Activated CD8-positive, alpha-beta memory T cell treated with anti-CD3 and anti-CD28 coated beads, Interleukin-2, amount 50 U/mL, for 24 hours (primary cell): ENCODE data around the gene F2RL3.
"Not testable (repeated sequence)": the region's sequence is repeated elsewhere in the genome, so short reads cannot be mapped to it uniquely, and the experiment has no call there.

ENCODE experiments used
- DNase-seq: peaks from one replicate; pipeline ENCODE4 v3.0.0-alpha.2; 2020; ENCODE audit errors: extremely low read depth

The F2RL3 gene

DNA sequence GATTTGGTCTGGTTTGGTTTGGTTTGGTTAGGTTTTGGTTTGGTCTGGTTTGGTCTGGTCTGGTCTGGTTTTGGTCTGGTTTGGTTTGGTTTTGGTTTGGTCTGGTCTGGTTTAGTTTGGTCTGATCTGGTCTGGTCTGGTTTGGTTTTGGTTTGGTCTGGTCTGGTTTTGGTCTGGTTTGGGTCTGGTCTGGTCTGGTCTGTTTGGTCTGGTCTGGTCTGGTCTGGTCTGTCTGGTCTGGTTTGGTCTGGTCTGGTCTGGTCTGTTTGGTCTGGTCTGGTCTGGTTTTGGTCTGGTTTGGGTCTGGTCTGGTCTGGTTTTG is 13.9 kb upstream of the F2RL3 start:
- not testable (repeated sequence) for DNase-seq

DNA sequence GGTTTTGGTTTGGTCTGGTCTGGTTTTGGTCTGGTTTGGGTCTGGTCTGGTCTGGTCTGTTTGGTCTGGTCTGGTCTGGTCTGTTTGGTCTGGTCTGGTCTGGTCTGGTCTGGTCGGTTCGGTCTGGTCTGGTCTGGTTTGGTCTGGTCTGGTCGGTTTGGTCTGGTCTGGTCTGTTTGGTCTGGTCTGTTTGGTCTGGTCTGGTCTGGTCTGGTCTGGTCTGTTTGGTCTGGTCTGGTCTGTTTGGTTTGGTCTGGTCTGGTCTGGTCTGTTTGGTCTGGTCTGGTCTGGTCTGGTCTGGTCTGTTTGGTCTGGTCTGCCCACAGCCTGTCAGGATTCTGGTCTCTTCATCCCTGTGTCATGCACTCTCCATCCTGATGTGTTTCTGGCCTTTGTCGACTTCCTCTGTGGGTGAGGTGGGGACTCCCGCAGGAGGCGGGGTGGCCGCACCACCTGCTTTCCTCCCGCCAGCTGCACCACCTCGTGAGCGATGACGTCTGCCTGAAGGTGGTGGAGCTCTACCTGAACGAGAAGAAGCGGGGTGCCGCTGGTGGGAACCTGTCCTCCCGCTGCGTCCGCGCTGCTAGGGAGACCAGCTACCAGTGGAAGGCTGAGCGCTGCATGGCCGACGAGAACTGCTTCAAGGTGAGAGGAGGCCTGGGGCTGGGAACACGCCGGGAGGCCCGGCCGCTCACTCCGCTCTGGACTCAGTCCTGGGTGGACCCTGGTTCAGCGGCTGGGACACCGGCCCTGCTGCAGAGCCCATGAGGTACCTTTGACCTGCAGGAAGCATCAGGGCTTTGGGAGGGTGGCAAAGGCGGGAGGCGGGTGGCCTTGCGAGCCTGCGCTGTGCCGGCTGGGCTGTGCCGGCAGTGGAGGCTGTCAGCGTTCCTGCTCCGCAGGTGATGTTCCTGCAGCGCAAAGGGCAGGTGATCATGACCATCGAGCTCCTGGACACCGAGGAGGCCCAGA is 12.9 kb upstream of the F2RL3 start:
- DNase-seq, result no peak

DNA sequence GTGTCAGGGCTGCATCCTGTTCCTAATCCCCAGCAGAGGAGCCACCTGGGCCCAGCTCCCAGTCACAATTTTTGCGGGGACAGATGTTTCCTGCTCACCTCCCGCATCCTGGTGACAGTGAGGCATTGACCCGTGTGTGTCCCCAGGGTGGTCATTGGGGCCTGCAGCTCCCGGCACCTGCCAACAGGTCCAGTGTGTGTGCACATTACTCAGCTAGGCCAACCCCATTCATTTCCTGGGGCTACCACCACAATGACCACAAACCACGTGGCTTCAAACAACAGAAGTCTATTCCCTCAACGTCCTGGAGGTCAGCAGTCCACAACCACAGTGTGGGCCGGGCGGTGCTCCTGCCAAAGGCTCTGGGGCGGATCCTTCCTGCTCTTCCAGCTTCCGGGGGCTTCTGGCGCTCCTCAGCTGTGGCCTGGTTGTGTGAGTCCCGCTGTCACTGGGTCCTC is 11.9 kb upstream of the F2RL3 start:
- no peak for DNase-seq

DNA sequence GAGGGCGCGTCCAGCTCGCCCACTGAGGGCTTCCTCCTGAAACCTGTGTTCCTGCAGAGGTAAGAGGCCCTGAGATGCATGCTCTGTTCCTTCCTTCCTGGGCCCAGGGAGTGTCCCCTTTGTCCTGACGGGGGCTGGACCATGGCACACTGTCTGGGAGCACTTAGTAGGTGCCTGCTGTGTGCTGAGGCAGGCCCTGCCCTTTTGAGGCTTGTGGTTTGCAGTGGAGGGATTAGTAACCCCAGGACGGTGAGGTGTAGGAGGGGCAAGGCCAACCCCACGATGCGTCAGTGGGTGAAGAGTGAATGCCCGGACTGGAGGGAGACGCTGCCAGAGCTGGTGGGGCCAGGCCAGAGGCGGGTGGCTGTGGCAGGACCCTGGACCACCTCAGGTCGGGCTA is 11.2 kb upstream of the F2RL3 start:
- DNase-seq, result no peak

DNA sequence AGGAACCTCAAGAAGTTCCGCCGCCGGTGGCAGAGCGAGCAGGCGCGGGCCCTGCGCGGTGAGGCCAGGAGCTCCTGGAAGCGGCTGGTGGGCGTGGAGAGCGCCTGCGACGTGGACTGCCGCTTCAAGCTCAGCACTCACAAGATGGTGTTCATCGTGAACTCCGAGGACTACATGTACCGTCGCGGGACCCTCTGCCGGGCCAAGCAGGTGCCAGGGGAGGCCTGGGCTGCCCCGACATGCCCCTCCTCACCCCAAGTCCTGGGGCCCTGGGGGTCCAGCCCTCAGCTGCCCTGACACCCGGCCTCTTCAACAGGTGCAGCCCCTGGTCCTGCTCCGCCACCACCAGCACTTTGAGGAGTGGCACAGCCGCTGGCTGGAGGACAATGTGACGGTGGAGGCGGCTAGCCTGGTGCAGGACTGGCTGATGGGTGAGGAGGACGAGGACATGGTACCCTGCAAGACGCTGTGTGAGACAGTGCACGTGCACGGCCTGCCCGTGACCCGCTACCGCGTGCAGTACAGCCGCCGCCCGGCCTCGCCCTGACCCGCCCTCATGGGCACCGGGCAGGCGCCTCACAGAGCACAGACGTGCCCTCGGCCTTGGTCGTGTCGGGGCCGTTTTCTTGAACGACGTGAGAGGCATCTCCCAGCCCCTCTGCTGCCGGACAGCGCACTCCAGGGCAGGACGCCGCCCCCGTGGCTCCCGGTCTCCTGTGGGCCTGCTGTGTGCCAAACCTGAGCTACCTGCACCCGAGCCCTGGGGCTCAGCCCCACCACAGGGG is 10.4 kb upstream of the F2RL3 start:
- DNase-seq, result no peak

DNA sequence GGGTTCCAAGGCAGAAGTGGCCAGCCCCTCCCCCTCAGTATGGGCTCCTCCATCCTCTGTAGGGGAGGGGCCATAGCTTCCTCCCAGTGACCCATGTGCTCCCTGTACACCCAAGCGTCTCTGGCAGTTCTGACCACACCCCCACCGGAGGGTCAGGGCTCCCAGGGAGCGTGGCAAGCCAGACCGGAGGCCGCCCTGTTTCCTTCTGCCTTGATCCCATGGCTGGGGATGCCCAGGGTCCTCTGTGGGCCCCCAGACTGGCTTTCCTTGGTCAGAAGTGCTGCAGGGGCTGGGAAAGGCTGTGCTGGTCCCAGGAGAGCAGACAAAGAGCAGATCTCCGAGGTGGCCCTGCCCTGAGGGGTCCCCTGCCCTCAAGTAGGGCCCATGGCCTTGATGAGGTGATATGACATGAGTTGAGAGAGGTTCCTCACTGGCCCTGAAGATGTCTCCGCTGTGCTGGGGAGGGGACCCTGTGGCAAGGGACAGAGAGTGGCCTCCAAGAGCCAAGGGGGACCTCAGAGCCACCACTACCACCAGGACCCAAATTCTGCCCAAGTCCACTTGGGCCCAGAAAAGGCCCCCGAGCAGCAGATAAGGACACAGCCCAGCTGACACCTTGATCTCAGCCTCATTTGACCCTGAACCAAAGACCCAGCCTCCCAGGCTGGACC is 7.8 kb upstream of the F2RL3 start:
- DNase-seq, result no peak

DNA sequence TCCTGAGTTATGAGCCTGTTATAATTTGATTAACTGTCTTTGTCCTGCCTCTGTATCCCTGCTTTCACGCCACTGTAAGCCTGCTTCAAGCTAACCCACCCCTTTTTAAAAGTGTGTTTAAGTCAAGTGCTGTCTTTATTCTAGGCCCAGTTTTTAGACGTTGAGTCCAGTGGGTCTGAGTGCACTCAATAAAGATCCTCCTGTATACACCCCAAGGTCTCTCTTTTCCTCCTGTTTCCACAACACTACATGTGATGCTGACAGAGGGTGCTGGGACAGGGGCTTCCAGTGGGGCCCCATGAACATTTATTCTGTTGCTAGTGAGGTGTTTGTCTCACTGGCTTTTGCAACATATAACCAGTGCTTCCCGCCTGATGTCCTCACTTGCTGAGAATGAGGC is 6.7 kb upstream of the F2RL3 start:
- DNase-seq, result no peak

DNA sequence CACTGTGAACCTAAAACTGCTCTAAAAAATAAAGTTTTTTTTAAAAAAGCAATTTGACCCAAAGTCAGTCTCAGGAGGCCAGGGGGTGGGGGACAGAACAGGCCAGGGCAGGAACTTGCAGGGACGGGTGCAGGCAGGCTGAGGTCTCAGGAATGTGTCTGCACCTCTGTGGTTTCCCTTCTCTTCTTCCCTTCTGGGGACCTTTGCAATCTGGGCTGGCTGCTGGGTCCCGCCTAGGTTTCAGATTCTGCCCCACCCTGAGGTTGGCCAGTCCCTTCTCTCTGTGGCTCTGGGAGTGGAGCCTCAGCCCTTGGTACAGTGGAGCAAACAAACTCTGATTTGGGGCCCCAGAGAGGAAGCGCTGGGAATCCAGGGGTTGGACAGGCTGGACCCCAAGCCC is 5.3 kb upstream of the F2RL3 start:
- no peak for DNase-seq

DNA sequence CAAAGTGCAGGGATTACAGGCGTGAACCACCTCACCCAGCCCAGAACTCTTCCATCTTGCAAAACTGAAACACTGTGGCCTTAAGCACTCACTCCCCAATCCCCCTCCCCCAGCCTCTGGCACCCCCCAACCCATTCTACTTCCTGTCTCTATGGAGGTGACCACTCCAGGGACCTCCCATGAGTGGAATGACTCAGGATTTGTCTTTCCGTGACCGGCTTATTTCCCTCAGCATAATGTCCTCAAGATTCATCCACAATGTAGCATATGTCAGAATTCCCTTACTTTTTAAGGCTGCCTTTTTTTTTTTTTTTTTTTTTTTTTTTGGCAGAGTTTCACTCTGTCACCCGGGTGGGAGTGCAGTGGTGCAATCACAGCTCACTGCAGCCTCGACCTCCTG is 3.6 kb upstream of the F2RL3 start:
- DNase-seq, result no peak

DNA sequence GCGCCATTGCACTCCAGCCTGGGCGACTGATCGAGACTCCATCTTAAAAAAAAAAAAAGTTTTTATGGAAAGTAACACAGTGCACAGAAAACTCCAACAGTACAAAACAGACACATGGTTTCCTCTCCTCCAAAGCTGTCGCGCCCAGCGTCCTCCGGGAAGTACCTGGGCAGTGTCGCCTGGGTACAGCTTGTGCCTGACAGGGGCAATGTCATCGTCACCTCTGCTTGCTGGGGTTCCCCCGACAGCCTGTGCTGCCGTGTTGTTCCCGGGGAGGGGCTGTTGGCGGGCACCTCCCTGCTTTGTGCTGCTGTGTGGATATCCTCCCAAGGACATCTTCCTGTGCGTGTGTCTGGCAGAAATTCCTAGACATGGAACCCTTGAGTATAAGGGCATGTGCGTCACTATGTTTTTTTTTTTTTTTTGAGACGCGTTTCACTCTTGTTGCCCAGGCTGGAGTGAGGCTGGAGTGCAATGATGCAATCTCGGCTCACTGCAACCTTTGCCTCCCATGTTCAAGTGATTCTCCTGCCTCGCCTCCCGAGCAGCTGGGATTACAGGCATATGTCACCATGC is 2.4 kb upstream of the F2RL3 start:
- DNase-seq, result no peak

DNA sequence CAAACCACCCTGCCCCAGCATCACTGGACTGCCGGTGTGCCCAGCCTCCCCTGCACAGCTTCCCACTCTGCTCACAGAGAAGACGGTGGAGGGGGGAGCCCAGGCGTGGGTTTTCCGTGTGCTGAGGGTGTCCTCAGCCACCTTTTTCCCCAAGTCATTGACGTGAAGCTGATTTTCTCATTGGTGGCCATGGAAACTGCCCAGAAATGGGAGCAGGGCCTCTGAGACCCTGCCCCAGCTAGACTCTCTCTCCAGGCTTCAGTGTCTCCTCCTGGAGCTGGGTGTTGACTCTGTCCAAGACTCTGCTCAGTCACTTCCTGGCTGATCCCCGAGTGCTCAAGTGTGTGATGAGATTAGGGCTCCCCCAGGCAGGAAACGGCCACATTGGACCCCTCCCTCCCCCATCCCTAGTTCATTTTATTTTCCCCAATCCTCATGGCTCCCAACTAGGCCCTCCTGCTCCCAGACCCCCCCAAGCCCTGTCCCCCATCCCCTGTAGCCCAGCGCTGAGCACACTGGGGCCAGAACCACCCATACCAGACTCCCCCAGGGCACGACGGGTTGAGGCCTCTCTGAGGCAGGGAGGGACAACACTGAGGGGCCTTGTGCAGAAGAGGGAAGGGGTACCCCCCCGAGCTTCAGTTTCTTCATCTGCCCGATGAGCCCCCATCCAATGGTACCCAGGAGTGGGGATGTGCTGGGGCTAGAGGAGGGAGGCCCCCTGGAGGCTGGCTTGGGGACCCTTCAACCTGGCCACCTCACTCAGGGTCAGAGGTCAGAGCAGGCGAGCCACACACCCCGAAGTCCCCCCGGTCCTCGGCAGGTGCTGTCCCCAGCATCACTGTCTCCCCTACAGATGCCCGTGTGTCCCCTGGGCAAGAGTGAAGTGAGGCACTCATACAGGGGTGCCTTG is 1.2 kb upstream of the F2RL3 start:
- no peak for DNase-seq

DNA sequence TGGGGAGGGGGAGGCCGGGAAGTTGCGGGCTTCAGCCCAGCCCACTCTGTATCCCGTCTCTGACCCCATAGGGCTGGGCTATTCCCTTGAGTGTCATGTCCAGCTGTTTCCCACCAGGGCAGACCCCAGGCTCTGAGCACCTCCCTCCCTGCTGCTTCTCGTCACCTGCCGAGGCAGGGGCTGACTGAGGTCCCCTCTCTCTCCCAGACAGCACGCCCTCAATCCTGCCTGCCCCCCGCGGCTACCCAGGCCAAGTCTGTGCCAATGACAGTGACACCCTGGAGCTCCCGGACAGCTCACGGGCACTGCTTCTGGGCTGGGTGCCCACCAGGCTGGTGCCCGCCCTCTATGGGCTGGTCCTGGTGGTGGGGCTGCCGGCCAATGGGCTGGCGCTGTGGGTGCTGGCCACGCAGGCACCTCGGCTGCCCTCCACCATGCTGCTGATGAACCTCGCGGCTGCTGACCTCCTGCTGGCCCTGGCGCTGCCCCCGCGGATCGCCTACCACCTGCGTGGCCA is 625 bp downstream of the F2RL3 start:
- DNase-seq, result no peak

DNA sequence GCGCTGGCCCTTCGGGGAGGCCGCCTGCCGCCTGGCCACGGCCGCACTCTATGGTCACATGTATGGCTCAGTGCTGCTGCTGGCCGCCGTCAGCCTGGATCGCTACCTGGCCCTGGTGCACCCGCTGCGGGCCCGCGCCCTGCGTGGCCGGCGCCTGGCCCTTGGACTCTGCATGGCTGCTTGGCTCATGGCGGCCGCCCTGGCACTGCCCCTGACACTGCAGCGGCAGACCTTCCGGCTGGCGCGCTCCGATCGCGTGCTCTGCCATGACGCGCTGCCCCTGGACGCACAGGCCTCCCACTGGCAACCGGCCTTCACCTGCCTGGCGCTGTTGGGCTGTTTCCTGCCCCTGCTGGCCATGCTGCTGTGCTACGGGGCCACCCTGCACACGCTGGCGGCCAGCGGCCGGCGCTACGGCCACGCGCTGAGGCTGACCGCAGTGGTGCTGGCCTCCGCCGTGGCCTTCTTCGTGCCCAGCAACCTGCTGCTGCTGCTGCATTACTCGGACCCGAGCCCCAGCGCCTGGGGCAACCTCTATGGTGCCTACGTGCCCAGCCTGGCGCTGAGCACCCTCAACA is 1.2 kb downstream of the F2RL3 start:
- no peak for DNase-seq

DNA sequence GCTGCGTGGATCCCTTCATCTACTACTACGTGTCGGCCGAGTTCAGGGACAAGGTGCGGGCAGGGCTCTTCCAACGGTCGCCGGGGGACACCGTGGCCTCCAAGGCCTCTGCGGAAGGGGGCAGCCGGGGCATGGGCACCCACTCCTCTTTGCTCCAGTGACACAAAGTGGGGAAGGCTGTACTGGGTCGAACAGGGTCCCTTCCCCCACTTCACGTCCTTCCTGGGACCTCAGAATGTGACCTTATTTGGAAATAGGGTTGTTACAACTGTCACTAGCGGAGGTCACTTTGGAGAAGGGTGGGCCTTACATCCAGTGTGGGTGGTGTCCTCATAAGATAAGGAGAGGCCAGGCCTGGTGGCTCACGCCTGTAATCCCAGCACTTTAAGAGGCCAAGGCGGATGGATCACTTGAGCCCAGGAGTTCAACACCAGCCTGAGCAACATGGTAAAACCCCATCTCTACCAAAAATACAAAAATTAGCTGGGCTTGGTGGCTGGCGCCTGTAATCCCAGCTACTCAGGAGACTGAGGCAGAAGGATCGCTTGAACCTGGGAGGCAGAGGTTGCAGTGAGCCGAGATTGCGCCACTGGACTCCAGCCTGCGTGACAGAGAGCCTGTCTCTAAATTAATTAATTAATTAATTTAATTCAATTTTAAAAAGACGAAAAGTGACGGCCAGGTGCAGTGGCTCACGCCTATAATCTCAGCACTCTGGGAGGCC is 1.8 kb downstream of the F2RL3 start:
- no peak for DNase-seq

DNA sequence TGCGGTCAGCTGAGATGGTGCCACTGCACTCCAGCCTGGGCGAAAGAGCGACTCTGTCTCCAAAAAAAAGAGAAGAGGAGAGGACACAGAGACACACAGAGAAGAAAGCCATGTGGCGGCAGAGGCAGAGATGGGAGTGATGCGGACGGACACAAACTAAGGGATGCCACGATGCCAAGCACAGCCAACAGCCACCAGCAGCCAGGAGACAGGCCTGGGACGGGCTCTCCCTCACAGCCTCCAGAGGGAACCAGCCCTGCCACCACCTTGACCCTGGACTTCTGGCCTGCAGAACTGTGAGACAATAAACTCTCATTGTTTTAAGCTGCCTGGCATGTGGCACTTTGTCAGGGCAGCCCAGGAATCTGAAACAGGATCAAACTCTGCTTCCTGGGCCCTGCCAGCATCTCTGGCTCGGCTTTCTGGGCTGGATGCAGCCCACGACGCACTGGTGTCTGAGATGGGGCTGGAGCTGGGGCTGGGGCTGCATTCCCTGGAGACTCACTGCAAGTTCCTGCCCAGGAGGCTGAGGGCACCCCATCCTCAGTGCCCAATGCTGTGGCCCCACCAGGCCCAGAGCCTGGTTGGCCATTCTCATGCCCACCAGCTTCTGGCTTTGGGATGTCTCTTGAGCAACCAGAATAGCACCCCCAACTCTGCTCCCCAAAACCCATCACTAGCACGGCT is 3.0 kb downstream of the F2RL3 start:
- no peak for DNase-seq

DNA sequence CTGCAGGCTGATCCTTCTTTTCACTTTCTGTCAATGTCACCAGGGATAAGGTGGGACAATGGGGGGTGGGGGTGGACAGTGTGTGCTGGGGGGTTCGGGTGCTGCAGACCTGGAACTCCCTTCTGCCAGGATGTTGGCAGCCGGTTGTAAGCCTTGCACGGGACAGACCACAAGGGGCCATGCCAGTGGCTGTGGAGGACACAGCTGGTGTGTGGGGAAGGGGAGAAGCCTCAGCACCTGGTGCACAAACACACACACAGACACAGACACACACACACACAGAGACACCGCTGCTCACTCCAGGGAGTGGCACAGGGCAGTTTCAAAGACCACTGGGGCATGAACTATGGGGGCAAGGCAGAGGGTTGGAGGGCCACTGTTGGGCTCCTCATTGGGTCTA is 3.6 kb downstream of the F2RL3 start:
- DNase-seq, result no peak

DNA sequence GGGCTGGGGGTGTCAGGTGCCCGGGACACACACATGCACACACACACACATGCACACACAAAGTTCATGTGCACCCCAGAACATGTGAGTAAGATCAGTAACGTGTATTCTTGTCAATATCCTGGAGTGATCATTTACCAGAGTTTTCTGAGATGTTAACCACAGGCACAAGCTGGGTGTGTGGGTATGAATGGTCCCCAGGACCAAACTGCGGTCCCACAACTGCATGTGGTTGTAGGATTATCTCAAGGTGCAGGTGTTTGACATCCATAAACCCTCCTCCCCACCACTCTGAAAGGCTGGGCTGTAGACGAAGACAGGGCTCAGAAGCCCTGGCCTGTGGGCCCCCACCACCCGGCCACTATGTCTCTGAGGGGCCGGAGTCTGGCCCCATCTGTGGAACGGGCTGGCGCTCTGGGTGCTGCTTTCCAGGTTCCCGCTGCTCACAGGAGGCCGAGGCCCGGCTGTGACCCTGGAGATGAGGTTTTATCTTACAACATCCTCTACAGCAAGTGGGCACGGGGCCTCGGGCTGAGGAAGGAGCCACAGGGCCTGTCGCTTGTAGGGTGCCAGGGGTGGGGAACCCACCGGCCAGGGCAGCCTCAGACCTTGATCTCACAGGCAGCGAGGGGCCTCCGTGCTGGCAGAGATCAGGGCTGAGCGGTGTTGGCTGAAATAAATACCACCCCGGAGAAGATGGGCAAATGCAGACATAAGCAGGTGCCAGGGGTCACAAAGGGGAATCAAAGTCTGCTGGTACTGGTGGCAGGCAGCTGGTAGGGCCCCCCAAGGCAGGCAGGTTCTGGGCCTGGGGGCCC is 4.3 kb downstream of the F2RL3 start:
- DNase-seq, result no peak

DNA sequence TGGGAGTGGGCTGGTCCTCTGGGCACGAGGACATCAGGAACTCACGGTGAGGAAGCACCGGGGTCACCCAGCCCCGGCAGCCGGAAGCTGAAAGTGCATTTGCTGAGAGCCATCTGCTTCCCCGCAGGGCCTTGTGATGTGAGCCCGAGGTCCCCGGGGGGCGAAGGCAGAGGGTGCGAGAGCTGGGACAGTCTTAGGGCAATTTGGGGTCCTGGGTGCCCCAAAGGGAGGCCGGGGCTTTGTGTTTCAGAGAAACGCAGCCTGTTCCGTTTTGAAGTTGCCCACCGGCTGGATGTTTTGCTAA is 4.8 kb downstream of the F2RL3 start:
- no peak for DNase-seq

DNA sequence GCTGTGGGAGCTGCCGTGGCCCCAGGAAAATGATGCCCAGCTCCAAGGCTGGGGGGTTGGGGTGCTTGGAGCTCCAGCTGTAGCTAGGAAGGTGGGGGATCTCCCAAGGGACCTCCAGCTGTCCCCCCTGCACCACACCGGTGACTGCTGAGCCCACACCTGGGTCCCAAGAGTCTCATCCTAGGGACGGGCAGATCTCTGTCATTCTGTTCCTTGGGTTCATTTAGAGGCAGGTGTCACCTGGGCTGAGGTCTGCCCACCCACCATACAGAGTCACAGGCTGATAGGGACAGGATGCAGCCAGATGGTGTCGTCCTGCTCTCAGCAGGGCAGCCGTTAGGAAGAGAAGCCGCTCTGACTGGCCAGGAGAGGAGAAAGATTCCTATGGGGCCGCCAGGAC is 5.3 kb downstream of the F2RL3 start:
- DNase-seq, result no peak
